ENCODE data around the gene CHD9NB. TPM values are rescaled to one million over a fixed set of nuclear protein-coding genes. Genes with fewer than 3 reads are reported as not detected.
"Not testable (repeated sequence)": the region's sequence is repeated elsewhere in the genome, so short reads cannot be mapped to it uniquely, and the experiment has no call there.

CHD9NB gene
- total RNA-seq, 1 experiment from 2014 or later: 0.64 TPM

GRCh38 chr16:53041320-53042051 lies 11.2 kb downstream of the CHD9NB start:
- H3K4me3 ChIP-seq (ENCODE audit: low read depth in 2 of 2, low read length in 2 of 2): no peak overlapping the region
- ChIA-PET POLR2A (no interaction called here), CTCF (no interaction called here)
- intact Hi-C loops (cut with micrococcal nuclease; ENCODE audit: unreplicated experiment): no loop called here
- H3K27me3 ChIP-seq (ENCODE audit: control insufficient read depth, insufficient read depth, low read length): no peaks in the 10 kb centered on the region
- DNase-seq (ENCODE audit: low read depth, low spot score) (no peak), ATAC-seq (no peak)
- H3K36me3 ChIP-seq (ENCODE audit: control insufficient read depth, insufficient read depth, low read length): no peaks in the 10 kb centered on the region
- H3K4me1 ChIP-seq (ENCODE audit: control insufficient read depth, insufficient read depth, low read length): no peaks in the 10 kb centered on the region
- no peak overlapping the region for H3K27ac ChIP-seq (ENCODE audit: low read length)
- in situ Hi-C loops (cut with HindIII; ENCODE audit: low pct_unique_long_range_greater_than_20kb, low sequenced_read_pairs): no loop called here
- H3K9me3 ChIP-seq (ENCODE audit: control insufficient read depth, insufficient read depth, low read depth, low read length): no peaks in the 10 kb centered on the region
- TF ChIP-seq SIN3A (IDR thresholded peaks at IDR 0.05; ENCODE audit: borderline replicate concordance, insufficient read depth, low read depth, low read length) (no peak), REST (IDR thresholded peaks at IDR 0.05; ENCODE audit: insufficient read depth in 1 of 2, low read depth in 2 of 2, low read length in 1 of 2) (no peak), CTCF (IDR thresholded peaks at IDR 0.05) (no peak), TCF7L2 (IDR thresholded peaks at IDR 0.05; ENCODE audit: low read depth, low read length) (no peak), POLR2AphosphoS5 (IDR thresholded peaks at IDR 0.05; ENCODE audit: low read depth, low read length) (no peak)
- no TSS peak for BruUV-seq (replicated peaks)

- DNase-seq (ENCODE audit: low read depth, low spot score): no peak
- CTCF ChIA-PET: no interaction called here
- ATAC-seq: no peak
- no peaks in the 10 kb centered on the region for H3K4me1 ChIP-seq (ENCODE audit: control insufficient read depth, insufficient read depth, low read length)
- TF ChIP-seq POLR2AphosphoS5 (IDR thresholded peaks at IDR 0.05; ENCODE audit: low read depth, low read length) (no peak), REST (IDR thresholded peaks at IDR 0.05; ENCODE audit: insufficient read depth in 1 of 2, low read depth in 2 of 2, low read length in 1 of 2) (no peak), CTCF (IDR thresholded peaks at IDR 0.05) (no peak), TCF7L2 (IDR thresholded peaks at IDR 0.05; ENCODE audit: low read depth, low read length) (no peak), SIN3A (IDR thresholded peaks at IDR 0.05; ENCODE audit: borderline replicate concordance, insufficient read depth, low read depth, low read length) (no peak)
- no TSS peak for BruUV-seq (replicated peaks)
- POLR2A ChIA-PET: no interaction called here
- H3K4me3 ChIP-seq (ENCODE audit: low read depth in 2 of 2, low read length in 2 of 2): no peak overlapping the region
- no peaks in the 10 kb centered on the region for H3K9me3 ChIP-seq (ENCODE audit: control insufficient read depth, insufficient read depth, low read depth, low read length)
- no peaks in the 10 kb centered on the region for H3K27me3 ChIP-seq (ENCODE audit: control insufficient read depth, insufficient read depth, low read length)
- intact Hi-C loops (cut with micrococcal nuclease; ENCODE audit: unreplicated experiment): no loop called here
- no peaks in the 10 kb centered on the region for H3K36me3 ChIP-seq (ENCODE audit: control insufficient read depth, insufficient read depth, low read length)
- in situ Hi-C loops (cut with HindIII; ENCODE audit: low pct_unique_long_range_greater_than_20kb, low sequenced_read_pairs): no loop called here
- H3K27ac ChIP-seq (ENCODE audit: low read length): no peak overlapping the region
These were observed 11.9 kb downstream of the CHD9NB start for GRCh38 chr16:53040788-53041187.

GRCh38 chr16:53036711-53037110 lies 16.0 kb downstream of the CHD9NB start:
- H3K27me3 ChIP-seq (ENCODE audit: control insufficient read depth, insufficient read depth, low read length); H3K27ac ChIP-seq (ENCODE audit: low read length); DNase-seq (ENCODE audit: low read depth, low spot score); ATAC-seq; H3K4me3 ChIP-seq (ENCODE audit: low read depth in 2 of 2, low read length in 2 of 2); intact Hi-C loops (cut with micrococcal nuclease; ENCODE audit: unreplicated experiment); POLR2A ChIA-PET; H3K9me3 ChIP-seq (ENCODE audit: control insufficient read depth, insufficient read depth, low read depth, low read length); H3K4me1 ChIP-seq (ENCODE audit: control insufficient read depth, insufficient read depth, low read length); BruUV-seq (replicated peaks); CTCF ChIA-PET; in situ Hi-C loops (cut with HindIII; ENCODE audit: low pct_unique_long_range_greater_than_20kb, low sequenced_read_pairs); H3K36me3 ChIP-seq (ENCODE audit: control insufficient read depth, insufficient read depth, low read length): not testable (repeated sequence)
